Spleen (tissue), 11 donors: ENCODE results near the gene MCF2L. TPM values are rescaled to one million over a fixed set of nuclear protein-coding genes. Genes with fewer than 3 reads are reported as not detected.

Experiments
- DNase-seq: peaks from one replicate; pipeline ENCODE4 v3.0.0-alpha.2; 2020
- H3K27ac ChIP-seq, 8 donors: fragments of 200-600 bp; sonication (generic) in 7 of 8; 1 replicate in 4 of 8; 2 replicates in 4 of 8; pipeline versions ENCODE4 v1.5.0 to v1.8.0; 2016 to 2021; ENCODE audit warnings: inconsistent platforms in 4 of 8, mild to moderate bottlenecking in 4 of 8, moderate library complexity in 1 of 8
- H3K27me3 ChIP-seq, 7 donors: fragments of 200-600 bp; sonication (generic) in 6 of 7; replicated peaks in 1 of 7; 1 replicate in 4 of 7; 2 replicates in 3 of 7; pipeline versions ENCODE4 v1.5.0 to v1.8.0; 2016 to 2021; ENCODE audit warnings: inconsistent platforms in 3 of 7, mild to moderate bottlenecking in 1 of 7
- H3K36me3 ChIP-seq, 6 donors: fragments of 200-600 bp; sonication (generic) in 5 of 6; 1 replicate in 4 of 6; 2 replicates in 2 of 6; pipeline versions ENCODE4 v1.5.0 to v1.8.0; 2016 to 2021; ENCODE audit warnings: inconsistent platforms in 2 of 6
- H3K4me1 ChIP-seq, 6 donors: fragments of 200-600 bp; sonication (generic) in 5 of 6; 1 replicate in 3 of 6; 2 replicates in 3 of 6; pipeline versions ENCODE4 v1.5.0 to v1.8.0; 2016 to 2021; ENCODE audit warnings: inconsistent platforms in 3 of 6
- H3K4me3 ChIP-seq, 8 donors: fragments of 200-600 bp; sonication (generic) in 7 of 8; 1 replicate in 4 of 8; 2 replicates in 4 of 8; pipeline versions ENCODE4 v1.5.0 to v1.8.0; 2016 to 2021; ENCODE audit warnings: inconsistent platforms in 4 of 8, mild to moderate bottlenecking in 4 of 8, moderate library complexity in 2 of 8
- H3K9me3 ChIP-seq, 8 donors: fragments of 200-600 bp; sonication (generic) in 7 of 8; 1 replicate in 4 of 8; 2 replicates in 4 of 8; pipeline versions ENCODE4 v1.5.0 to v1.8.0; 2016 to 2021; ENCODE audit warnings: inconsistent platforms in 4 of 8
- CTCF ChIP-seq, 11 experiments: fragments of 200-600 bp in 7 of 11; fragments of 450-650 bp in 4 of 11; sonication (generic) in 4 of 11; IDR thresholded peaks in 8 of 11; conservative IDR thresholded peaks in 3 of 11; 1 replicate in 7 of 11; 2 replicates in 4 of 11; pipeline versions ENCODE4 v1.4.0 to v1.8.0; 2016 to 2021; ENCODE audit warnings: antibody characterized with exemption in 11 of 11, inconsistent platforms in 4 of 11, mild to moderate bottlenecking in 1 of 11
- POLR2A ChIP-seq, 3 donors: fragments of 450-650 bp; IDR thresholded peaks; one replicate each; pipeline ENCODE4 v1.5.1; 2017; ENCODE audit warnings: antibody characterized with exemption in 3 of 3, mild to moderate bottlenecking in 1 of 3
- POLR2AphosphoS5 ChIP-seq, 3 donors: sonication (generic); formaldehyde crosslinking; IDR thresholded peaks; one replicate each; pipeline ENCODE4 v1.5.1; 2017; ENCODE audit warnings: antibody characterized with exemption in 3 of 3
- WGBS, 5 donors: extraction: QIAGEN DNeasy Blood & Tissue Kit in 3 of 5; methylation state at CpG; one replicate each; pipeline versions ENCODE4 v1.1.5 to v1.1.7; 2013 to 2018; 5-methylcytosine and 5-hydroxymethylcytosine counted together
- intact Hi-C: fragments of 100-400 bp; cut with DNase I; formaldehyde crosslinking; loops from one replicate; pipeline ENCODE4 v1.15.0; 2023; ENCODE audit warnings: low total_unique reads
- polyA plus RNA-seq, 3 donors: library from polyadenylated mRNA; stranded (reverse); fragments of 200-250 nt; gene quantifications; one replicate each; pipeline ENCODE4 v1.2.1, GENCODE V29; 2013
- total RNA-seq, 7 donors: library from RNA; depleted of rRNA in 3 of 7; stranded (reverse); fragments of >200 nt in 3 of 7; fragmentation: NEBNext Ultra II Directional in 4 of 7; extraction: Animal tissue kit (Norgen Biotek cat#: 25700) in 4 of 7; gene quantifications; one replicate each; pipeline versions ENCODE4 v1.1.0 to v1.2.1, GENCODE V29; 2016 to 2021
- donor health status: healthy with polysubstance abuse.
- donor health status: DM: no; HTN: no; CAD: no; lungs with moderate emphysema.
- donor health status: DM: no; HTN: no; CAD: no.
- donor health status: Bipolar disorder and iron deficiency.
- donor health status: healthy.
- donor health status: DM: no; HTN: no; CAD: no.
- donor health status: DM: yes; HTN: yes; CAD: no.

MCF2L gene
- total and polyA plus RNA-seq, 10 donors = 4.3 to 21.4 (median 13.0) TPM

GRCh38 chr13:113093580-113094409 is 124.8 kb downstream of the MCF2L start:
- H3K27ac ChIP-seq = no peak overlapping the region
- H3K4me3 ChIP-seq = no peak overlapping the region
- WGBS, 5 donors = 79 to 89% (median 83%) methylated on average over 26 to 29 of the region's 29 CpGs
- TF ChIP-seq CTCF (IDR thresholded peaks at IDR 0.05 in 8 of 11, conservative IDR thresholded peaks at IDR 0.05 in 3 of 11) (no peak), POLR2AphosphoS5 (IDR thresholded peaks at IDR 0.05) (no peak), POLR2A (IDR thresholded peaks at IDR 0.05) (no peak)
- H3K9me3 ChIP-seq = no peaks in the 10 kb centered on the region
- peaks cover 0 to 14% (median 0%) of the 10 kb centered on the region in 6 donors for H3K36me3 ChIP-seq
- peak; percentile 57 for DNase-seq
- intact Hi-C loops = no loop called here
- H3K4me1 ChIP-seq = no peaks in the 10 kb centered on the region
- peaks cover 0 to 4% (median 0%) of the 10 kb centered on the region in 7 donors for H3K27me3 ChIP-seq

GRCh38 chr13:113094410-113094800 is 125.4 kb downstream of the MCF2L start:
- intact Hi-C loops = no loop called here
- DNase-seq = peak; percentile 44

GRCh38 chr13:113095146-113096051 is 126.4 kb downstream of the MCF2L start:
- Histone ChIP-seq H3K27me3 (peaks cover 0 to 4% (median 0%) of the 10 kb centered on the region in 7 donors), H3K36me3 (peaks cover 0 to 4% (median 0%) of the 10 kb centered on the region in 6 donors), H3K27ac (no peak overlapping the region), H3K4me1 (no peaks in the 10 kb centered on the region), H3K9me3 (no peaks in the 10 kb centered on the region), H3K4me3 (no peak overlapping the region)
- TF ChIP-seq CTCF (IDR thresholded peaks at IDR 0.05 in 8 of 11, conservative IDR thresholded peaks at IDR 0.05 in 3 of 11) (no peak), POLR2A (IDR thresholded peaks at IDR 0.05) (no peak), POLR2AphosphoS5 (IDR thresholded peaks at IDR 0.05) (no peak)
- intact Hi-C loops = no loop called here
- WGBS, 5 donors = 87 to 93% (median 92%) methylated on average over 17 to 25 of the region's 25 CpGs
- DNase-seq = peak; percentile 66

More at GRCh38 chr13:113094410-113094800, 125.4 kb downstream of the MCF2L start:
- 73 to 90% (median 83%) methylated on average over 8 to 14 of the region's 14 CpGs for WGBS, 5 donors
- H3K36me3 ChIP-seq = peaks cover 0 to 12% (median 0%) of the 10 kb centered on the region in 6 donors
- H3K27me3 ChIP-seq = peaks cover 0 to 4% (median 0%) of the 10 kb centered on the region in 7 donors
- H3K4me3 ChIP-seq = no peak overlapping the region
- no peaks in the 10 kb centered on the region for H3K9me3 ChIP-seq
- TF ChIP-seq POLR2AphosphoS5 (IDR thresholded peaks at IDR 0.05) (no peak), CTCF (IDR thresholded peaks at IDR 0.05 in 8 of 11, conservative IDR thresholded peaks at IDR 0.05 in 3 of 11) (no peak), POLR2A (IDR thresholded peaks at IDR 0.05) (no peak)
- H3K4me1 ChIP-seq = no peaks in the 10 kb centered on the region
- no peak overlapping the region for H3K27ac ChIP-seq
